ENCODE results near the gene TBC1D2. TPM values are rescaled to one million over a fixed set of nuclear protein-coding genes. Genes with fewer than 3 reads are reported as not detected.
"Not testable (repeated sequence)": the region's sequence is repeated elsewhere in the genome, so short reads cannot be mapped to it uniquely, and the experiment has no call there.

The TBC1D2 gene
- total RNA-seq, 1 donor, result 78.6 TPM

DNA sequence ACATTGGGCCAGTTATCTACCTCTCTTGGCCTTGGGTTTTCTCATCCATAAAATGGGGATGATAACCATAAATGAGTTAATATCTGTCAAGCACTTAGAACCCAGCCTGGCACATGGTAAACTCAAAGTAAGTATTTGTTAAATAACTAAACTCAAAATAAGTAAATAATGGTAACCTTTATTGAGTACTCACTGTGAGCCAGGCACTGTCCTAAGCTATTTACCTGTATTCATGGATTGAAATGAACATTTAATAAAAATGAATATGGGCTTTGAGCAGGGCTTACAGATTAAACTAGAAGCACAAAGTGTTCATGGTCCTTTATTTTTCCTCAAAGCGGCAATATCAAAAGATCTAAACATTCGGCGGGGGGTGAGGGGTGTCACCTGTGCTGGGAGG lies 79.7 kb downstream of the TBC1D2 start:
- TF ChIP-seq, protein P1, sequence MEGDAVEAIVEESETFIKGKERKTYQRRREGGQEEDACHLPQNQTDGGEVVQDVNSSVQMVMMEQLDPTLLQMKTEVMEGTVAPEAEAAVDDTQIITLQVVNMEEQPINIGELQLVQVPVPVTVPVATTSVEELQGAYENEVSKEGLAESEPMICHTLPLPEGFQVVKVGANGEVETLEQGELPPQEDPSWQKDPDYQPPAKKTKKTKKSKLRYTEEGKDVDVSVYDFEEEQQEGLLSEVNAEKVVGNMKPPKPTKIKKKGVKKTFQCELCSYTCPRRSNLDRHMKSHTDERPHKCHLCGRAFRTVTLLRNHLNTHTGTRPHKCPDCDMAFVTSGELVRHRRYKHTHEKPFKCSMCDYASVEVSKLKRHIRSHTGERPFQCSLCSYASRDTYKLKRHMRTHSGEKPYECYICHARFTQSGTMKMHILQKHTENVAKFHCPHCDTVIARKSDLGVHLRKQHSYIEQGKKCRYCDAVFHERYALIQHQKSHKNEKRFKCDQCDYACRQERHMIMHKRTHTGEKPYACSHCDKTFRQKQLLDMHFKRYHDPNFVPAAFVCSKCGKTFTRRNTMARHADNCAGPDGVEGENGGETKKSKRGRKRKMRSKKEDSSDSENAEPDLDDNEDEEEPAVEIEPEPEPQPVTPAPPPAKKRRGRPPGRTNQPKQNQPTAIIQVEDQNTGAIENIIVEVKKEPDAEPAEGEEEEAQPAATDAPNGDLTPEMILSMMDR (IDR thresholded peaks at IDR 0.05; ENCODE audit: insufficient read depth, low read depth, low read length), result no peak
- no peak overlapping the region for H3K4me3 ChIP-seq (ENCODE audit: low read depth, low read length)
- DNase-seq (ENCODE audit: low read depth), result no peak

DNA sequence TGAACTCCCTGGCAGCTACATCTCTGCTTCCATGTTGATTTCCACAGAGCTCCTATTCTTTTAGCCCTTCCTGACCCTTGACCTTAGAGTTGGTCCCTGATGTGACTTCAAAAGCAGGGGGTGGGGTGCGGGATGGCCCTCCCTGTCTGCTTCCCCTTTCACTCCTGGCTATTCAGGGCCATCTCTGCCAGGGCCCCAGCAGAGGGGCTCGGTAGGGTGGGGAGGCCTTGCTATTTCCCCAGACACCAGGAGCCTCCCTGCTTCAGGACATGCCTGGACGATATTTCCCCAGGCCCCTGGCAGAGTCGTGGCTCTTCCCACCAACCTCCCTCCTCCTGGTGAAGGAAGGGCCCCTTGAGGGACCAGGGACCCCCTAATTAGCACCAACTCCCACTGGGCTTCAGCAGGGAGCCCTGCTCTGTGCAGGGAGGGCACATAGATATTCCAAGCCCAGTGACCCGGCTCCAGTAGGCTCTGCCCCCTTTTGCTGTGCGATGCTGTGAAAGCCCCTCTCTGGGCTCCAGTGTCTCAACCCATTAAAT lies 80.3 kb downstream of the TBC1D2 start:
- DNase-seq (ENCODE audit: low read depth), result no peak
- H3K4me3 ChIP-seq (ENCODE audit: low read depth, low read length), result no peak overlapping the region
- TF ChIP-seq, protein P1 (IDR thresholded peaks at IDR 0.05; ENCODE audit: insufficient read depth, low read depth, low read length), result no peak

GRCh38 chr9:98174502-98174918 lies 80.9 kb downstream of the TBC1D2 start:
- not testable (repeated sequence) for H3K4me3 ChIP-seq (ENCODE audit: low read depth, low read length); DNase-seq (ENCODE audit: low read depth)

- TF ChIP-seq, protein P1 (IDR thresholded peaks at IDR 0.05; ENCODE audit: insufficient read depth, low read depth, low read length), result no peak
- no peak overlapping the region for H3K4me3 ChIP-seq (ENCODE audit: low read depth, low read length)
- DNase-seq (ENCODE audit: low read depth), result no peak
Observed at GRCh38 chr9:98173181-98173580, 82.3 kb downstream of the TBC1D2 start.

DNA sequence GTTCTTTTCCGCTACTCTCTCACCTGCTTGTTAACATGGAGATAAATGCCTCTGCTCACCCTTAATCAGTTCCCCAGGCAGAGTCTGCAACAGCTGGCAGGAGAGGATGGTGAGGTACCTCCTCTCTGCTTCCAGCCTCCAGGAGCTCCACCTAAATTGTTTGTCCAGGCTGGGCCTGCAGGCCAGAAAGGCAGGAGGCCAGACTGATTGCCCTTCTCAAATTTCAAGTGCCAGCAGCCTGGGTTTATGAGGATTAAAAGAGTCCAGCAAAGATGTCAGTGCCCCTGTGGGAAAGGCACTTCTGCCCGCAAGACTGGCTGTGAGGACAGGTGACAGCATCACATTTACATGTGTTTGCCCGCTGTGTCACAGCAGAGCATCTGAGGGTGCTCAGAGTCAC lies 82.8 kb downstream of the TBC1D2 start:
- no peak for DNase-seq (ENCODE audit: low read depth)
- no peak overlapping the region for H3K4me3 ChIP-seq (ENCODE audit: low read depth, low read length)
- TF ChIP-seq, protein P1 (IDR thresholded peaks at IDR 0.05; ENCODE audit: insufficient read depth, low read depth, low read length), result no peak

- DNase-seq (ENCODE audit: low read depth), result no peak
- TF ChIP-seq, protein P1 (IDR thresholded peaks at IDR 0.05; ENCODE audit: insufficient read depth, low read depth, low read length), result no peak
- no peak overlapping the region for H3K4me3 ChIP-seq (ENCODE audit: low read depth, low read length)
Observed at GRCh38 chr9:98171176-98171925, 84.1 kb downstream of the TBC1D2 start.

DNA sequence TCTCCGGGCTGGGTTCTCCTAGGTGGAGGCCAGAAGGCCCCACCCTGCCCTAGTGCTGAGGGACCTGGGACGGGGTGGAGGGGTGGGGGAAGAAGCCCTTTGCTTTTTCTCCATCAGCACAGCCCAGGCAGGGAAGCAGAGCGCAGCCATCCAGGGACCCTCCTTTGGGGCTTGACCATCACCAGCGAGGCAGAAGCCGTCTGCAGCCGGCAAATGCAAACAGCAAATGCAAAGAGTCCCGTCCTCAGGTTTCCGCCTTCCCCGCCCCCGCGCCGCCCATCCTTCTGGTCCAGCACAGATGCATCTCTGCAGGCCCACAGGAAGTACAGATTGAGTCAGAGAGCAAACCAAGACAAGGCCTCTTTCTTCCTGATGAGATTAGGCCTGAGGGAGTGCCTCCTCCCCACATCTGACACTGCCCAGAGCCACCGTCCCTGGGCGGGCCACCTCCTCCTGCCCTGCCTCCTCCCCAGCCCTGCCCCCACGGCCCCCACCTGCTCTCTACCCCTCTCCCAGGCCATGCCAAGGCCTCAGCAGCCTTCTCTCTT lies 86.4 kb downstream of the TBC1D2 start:
- TF ChIP-seq, protein P1 (IDR thresholded peaks at IDR 0.05; ENCODE audit: insufficient read depth, low read depth, low read length), result no peak
- peak; percentile 17 for DNase-seq (ENCODE audit: low read depth)

More for the DNA sequence above, 86.4 kb downstream of the TBC1D2 start:
- no peak overlapping the region for H3K4me3 ChIP-seq (ENCODE audit: low read depth, low read length)
